Activated CD8-positive, alpha-beta memory T cell treated with anti-CD3 and anti-CD28 coated beads, Interleukin-2, amount 50 U/mL, for 24 hours (primary cell): ENCODE data around the gene CDC42EP1.

Experiments
- DNase-seq: peaks from one replicate; pipeline ENCODE4 v3.0.0-alpha.2; 2020; ENCODE audit errors: extremely low read depth

The CDC42EP1 gene

DNA sequence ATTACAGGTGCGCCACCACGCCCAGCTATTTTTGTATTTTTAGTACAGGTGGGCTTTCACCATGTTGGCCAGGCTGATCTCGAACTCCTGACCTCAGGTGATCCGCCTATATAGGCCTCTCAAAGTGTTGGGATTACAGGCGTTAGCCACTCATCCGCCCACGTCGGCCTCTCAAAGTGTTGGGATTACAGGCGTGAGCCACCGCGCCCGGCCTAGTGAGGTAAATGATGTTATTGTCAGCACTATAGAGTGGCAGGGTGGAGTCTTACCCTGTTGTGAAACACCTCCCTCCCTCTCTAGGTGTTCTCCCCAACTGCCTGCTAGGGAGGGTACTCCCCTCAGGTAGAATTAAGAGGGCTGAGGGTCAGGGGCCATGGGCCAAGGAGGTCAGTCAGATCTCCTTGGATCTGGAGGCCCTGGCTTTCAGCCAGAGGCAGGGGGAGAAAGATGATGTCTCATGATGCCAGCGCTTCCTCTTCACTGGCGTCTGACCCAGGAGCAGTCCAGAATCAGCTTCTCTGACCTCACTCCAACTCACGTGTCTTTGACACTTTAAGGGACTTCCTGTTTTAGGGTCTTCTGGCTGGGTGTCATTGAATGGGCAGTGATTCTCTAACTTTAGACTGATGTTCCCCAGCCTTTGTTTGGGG lies 50.3 kb downstream of the CDC42EP1 start:
- no peak for DNase-seq

DNA sequence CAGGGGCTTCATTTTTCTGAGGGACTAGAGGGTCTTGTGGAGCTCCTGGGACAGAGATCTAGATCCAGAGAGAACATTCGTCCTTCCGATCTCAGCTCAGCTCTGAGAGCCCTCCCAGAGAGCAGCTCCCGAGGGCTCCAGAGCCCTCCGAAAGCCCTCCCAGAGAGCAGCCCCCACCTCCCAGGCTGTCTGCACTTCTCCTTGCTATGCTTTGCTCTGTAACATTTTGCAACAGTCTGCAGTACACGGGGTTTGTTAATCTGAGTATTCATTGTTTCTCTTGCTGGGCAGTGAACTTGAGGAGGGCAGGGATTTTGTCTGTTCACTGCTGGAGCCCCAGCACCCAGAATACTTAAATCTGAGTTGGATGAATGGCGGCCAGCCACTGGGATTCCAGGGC lies 50.9 kb downstream of the CDC42EP1 start:
- DNase-seq = no peak

DNA sequence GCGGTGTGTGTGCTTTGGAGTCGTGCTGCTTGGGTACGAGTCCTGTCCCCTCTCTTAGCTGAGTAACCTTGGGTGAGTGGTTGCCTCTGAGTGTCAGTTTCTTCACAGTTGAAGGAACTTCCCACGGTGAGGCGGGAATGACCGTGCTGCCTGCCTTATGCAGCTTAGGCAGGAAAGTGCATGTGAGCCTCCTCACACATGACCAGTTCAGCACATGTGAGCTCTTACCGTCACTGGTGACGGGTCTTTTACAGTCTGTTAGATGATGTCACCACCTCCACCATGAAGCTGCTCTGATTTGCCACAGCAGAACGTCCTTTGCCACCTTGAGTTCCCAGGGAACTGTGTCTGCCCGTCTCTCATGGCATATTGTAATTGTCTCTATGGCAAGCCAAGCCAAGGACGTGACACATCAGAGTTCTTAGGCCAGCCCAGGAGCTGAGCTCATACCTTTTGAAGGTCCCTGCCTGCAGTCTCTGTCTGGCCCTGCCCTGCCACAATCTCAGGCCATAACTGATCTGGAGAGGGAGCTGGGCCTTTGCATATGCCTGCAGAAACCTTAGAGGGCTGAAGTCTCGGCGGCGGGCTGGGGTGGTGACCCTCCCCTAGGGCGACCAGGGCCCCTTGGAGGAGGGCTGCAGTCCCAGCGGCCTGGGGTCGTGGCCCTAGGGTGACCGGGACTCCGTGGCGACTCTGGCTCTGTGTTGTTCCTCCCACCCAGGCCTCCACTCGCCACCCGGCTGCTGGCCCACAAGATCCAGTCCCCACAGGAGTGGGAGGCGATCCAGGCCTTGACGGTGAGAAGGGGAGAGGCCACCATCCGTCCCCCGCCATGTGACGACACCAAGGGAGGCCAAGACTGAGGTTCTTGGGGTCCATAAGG lies 56.2 kb downstream of the CDC42EP1 start:
- DNase-seq = no peak

DNA sequence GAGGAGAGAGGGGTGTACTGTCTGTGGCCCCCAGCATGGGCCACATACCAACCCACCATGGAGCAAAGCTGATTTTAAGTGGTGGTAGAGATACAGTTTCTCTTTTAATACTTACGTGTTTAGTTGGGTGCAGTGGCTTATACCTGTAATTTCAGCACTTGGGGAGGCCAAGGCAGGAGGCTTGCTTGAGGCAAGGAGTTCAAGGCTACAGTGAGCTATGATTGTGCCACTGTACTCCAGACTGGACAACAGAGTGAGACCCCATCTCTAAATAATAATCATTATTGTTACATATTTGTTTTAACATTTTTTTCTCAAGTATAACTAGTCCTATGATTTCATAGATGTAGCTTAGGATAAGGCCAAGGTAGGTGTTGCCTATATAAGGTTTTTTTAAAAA lies 57.2 kb downstream of the CDC42EP1 start:
- no peak for DNase-seq

DNA sequence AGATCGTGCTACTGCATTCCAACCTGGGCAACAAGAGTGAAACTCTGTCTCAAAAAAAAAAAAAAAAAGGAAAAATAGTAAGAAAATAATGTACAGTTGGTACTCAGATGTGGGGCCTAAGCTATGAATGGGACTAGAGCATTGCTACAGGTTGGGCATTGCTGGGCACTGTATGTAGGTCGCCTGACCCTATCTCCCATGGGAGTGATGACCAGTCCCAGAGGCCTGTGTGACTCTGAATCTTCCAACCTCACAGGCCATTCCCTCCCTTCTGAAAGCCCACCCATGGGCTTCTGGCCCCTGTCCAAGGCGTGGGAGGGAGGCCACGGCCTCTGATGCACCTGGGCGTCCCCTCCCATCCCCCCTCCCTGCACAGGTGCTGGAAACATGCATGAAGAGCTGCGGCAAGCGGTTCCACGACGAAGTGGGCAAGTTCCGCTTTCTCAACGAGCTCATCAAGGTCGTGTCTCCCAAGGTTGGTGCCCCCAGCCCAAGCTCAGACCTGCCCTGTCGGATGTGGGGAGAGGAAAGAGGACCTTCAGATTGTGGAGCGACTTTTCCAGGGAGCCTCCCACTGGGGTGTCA lies 57.9 kb downstream of the CDC42EP1 start:
- DNase-seq = no peak

DNA sequence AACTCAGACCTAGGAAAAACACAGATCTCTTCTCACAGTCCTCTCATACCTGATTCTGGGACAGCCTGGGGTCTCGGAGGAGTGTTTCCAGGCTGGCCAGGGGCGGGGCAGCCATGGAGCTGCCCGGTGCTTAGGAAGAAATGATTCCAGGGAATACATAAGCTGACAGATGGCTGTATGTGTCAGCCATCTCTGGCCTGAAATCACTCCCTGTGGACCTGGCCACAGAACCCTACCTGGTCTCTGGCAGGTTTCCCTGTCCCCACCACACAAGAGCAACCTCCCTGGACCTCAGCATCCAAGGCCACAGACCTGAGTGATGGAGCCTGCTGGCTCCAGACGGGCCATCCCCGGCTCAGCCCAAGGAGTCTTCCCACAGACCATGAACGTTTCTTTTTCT lies 58.4 kb downstream of the CDC42EP1 start:
- DNase-seq = no peak
